GM19395 (cell line): Measurements from ENCODE around the gene ZNF576.
"Not testable (repeated sequence)": the region's sequence is repeated elsewhere in the genome, so short reads cannot be mapped to it uniquely, and the experiment has no call there.

ENCODE experiments used
- ATAC-seq: cut with Tn5 transposase; IDR thresholded peaks from one replicate; pipeline ENCODE4 v1.9.1; 2021; ENCODE audit warnings: mild to moderate bottlenecking, moderate library complexity; ENCODE audit not compliant: unreplicated experiment

The ZNF576 gene

DNA sequence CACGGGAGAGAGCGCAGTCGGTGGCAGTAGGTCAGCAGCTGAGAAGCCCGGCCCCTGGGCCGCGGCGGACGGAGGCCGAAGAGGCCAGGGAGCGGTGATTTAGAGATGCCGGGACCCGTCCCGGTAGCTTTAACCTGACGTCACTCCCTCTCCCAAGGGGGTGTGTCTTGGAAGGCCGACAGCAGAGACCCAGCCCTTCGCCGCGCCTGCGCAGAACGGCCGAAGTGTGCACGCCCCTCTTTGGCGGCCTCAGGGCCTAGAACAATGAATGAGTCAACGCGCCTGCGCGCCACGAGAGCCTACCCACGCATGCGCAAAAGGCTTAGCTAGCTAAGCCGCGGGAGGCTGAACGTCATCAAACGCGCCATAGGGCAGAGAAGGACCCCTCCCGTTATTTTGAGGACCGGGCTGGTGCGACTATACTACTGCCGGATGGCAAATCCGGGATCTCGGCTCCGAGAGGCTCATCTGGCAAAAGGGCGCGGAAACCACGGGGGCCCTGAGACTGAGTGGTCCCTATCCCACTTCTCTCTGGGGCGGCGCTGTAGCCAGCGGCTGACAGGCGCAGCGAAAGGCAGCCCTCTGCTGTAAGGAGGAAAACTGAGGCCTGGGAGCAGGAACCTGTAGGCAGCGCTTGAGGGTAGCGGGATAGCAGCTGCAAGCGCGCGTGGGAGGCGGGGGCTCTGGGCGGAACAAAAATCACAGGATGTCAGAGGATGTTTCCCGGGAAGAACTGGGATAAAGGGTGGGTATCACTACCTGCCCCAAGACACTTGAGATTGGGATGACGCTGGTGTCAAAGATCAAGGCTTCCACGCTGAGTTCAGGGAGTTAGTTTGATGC is at the start of gene ZNF576, which contains the start of gene IRGQ:
ZNF576 (plus strand) TSS at position 597 of the 843 bp plus-strand sequence. CDS start 514 bp downstream, outside the sequence.
IRGQ (minus strand) TSS at position 136 of the 843 bp plus-strand sequence. CDS start 796 bp downstream, outside the sequence.
- peak; percentile 78 for ATAC-seq

GRCh38 chr19:43547926-43548325 is 48.5 kb upstream of the ZNF576 start:
- ATAC-seq = not testable (repeated sequence)

DNA sequence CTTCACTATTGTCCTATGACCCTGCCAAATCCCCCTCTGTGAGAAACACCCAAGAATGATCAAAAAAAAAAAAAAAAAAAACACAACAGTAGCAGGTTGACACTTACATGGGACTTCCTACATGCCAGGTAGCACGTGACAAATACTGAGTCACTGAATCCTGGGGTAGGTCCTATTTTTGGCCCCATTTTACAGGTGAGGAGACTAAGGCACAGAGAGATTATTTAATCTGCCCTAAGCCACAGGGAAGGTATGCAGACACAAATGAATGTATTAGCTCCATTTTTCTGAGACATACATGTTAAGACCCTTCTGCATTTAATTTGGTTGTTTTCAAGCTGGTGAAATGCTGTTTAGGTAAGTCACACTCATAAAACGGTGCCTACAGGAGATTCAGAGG is 47.7 kb upstream of the ZNF576 start:
- no peak for ATAC-seq

GRCh38 chr19:43551399-43552197 is 44.8 kb upstream of the ZNF576 start:
- no peak for ATAC-seq

DNA sequence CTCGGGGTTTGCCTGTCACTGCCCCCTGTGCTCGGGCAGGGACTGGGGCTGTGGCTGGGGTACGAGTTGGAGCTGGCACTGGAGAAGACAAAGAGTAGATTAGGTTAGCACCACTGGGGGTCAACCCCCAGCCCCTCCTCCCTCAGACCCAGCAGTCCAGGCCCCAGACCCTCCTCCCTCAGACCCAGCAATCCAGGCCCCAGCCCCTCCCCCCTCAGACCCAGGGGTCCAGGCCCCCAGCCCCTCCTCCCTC is 44.3 kb upstream of the ZNF576 start:
- no peak for ATAC-seq

- no peak for ATAC-seq
Measured at GRCh38 chr19:43552616-43553015, 43.8 kb upstream of the ZNF576 start.

DNA sequence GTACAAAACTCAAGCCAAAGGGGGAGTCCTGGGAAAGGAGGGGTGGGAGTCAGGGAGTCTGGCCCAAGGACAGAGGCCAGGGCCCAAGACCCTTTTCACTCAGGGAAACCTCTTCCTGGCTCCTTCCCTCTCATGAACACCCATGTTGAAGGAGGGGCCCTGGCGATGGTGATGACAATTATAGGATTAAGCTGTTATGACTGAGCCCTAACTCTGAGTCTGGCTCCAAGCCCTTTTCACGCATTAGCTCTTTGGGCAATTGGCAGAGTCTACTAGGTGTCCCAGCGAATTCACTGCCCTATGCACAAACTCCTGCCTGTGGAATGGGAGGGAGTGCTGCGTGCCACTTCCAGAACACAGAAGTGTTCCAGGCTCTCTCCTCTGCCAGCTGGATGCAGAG is 42.7 kb upstream of the ZNF576 start:
- no peak for ATAC-seq

DNA sequence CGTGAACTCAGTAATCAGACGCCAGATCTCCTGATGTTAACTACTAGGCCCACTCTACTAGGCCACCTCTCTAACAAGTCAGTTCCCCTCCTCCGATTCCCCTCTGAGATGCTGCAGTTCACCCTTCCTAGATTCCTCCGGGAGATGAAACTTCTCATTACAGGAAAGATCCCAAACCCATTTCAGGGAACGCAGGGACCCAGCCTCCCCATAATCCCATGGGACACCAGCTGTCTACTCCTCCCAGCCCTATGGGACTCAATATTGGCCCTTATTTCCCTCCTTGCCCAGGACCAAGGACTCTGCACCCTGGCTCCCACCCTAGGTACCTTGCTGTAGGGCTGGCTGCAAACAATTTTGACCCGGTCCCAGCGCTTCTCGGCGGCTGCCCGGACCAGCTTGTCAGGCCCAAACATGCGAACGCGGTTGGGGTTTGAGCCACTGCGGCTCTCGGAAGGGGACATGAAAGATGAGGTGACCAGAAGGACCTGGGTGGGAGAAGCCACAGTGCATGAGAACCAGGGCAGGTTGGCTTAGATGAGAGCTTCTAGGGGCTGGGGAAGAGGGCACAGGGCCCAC is 42.0 kb upstream of the ZNF576 start:
- ATAC-seq = no peak

- ATAC-seq = no peak
Measured at GRCh38 chr19:43555185-43555770, 41.1 kb upstream of the ZNF576 start.

- ATAC-seq = no peak
Measured at GRCh38 chr19:43560687-43561086, 35.7 kb upstream of the ZNF576 start.

- ATAC-seq = no peak
Measured at GRCh38 chr19:43561139-43561970, 35.0 kb upstream of the ZNF576 start.

GRCh38 chr19:43562226-43562697 is 34.1 kb upstream of the ZNF576 start:
- ATAC-seq = no peak

- peak; percentile 71 for ATAC-seq
Measured at GRCh38 chr19:43562698-43563241, 33.6 kb upstream of the ZNF576 start.

GRCh38 chr19:43563816-43564457 is 32.5 kb upstream of the ZNF576 start:
- no peak for ATAC-seq

GRCh38 chr19:43564800-43565199 is 31.6 kb upstream of the ZNF576 start:
- ATAC-seq = no peak

DNA sequence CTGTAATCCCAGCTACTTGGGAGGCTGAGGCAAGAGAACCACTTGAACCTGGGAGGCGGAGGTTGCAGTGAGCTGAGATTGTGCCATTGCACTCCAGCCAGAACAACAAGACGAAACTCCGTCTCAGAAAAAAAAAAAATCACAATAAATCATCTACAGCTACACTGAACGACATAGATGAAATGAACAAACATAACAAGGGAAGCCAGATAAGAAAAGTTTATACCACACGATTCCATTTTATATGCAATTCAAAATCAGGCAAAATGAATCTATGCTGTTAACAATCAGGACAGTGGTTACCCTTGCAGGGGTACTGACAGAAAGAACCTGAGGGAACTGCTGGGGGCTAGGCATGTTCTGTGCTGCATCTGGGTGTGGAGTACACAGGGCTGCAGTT is 26.7 kb upstream of the ZNF576 start:
- ATAC-seq = no peak

GRCh38 chr19:43570174-43570791 is 26.1 kb upstream of the ZNF576 start:
- ATAC-seq = no peak

- no peak for ATAC-seq
Measured at GRCh38 chr19:43572171-43572588, 24.2 kb upstream of the ZNF576 start.
